Measurements from ENCODE around the gene SPRY1. TPM values are rescaled to one million over a fixed set of nuclear protein-coding genes. Genes with fewer than 3 reads are reported as not detected.

SPRY1 gene
- total RNA-seq, 2 donors from 2014 or later, result 67.5 to 90.2 TPM

GRCh38 chr4:123446865-123447474, 50.4 kb downstream of the SPRY1 start:
- Histone ChIP-seq H3K36me3 (no peaks in the 10 kb centered on the region), H3K9me3 (no peaks in the 10 kb centered on the region), H3K27ac (no peak overlapping the region), H3K27me3 (replicated peaks; ENCODE audit: insufficient read depth) (no peaks in the 10 kb centered on the region), H3K4me3 (no peak overlapping the region), H3K4me1 (replicated peaks) (no peaks in the 10 kb centered on the region)
- WGBS, result 76% methylated on average over 6 of the region's 6 CpGs
- TF ChIP-seq POLR2A (IDR thresholded peaks at IDR 0.05), result no peak
- TF ChIP-seq POLR2AphosphoS5 (IDR thresholded peaks at IDR 0.05), result no peak
- TF ChIP-seq CTCF (IDR thresholded peaks at IDR 0.05), result no peak
- no peak for DNase-seq (ENCODE audit: low spot score)
- intact Hi-C loops (cut with DNase I), result no loop called here

GRCh38 chr4:123449362-123449761, 52.8 kb downstream of the SPRY1 start:
- no peaks in the 10 kb centered on the region for H3K36me3 ChIP-seq
- WGBS, result 74% methylated on average over 5 of the region's 5 CpGs
- no peak overlapping the region for H3K4me3 ChIP-seq
- intact Hi-C loops (cut with DNase I), result no loop called here
- DNase-seq (ENCODE audit: low spot score), result no peak
- H3K9me3 ChIP-seq, result no peaks in the 10 kb centered on the region
- TF ChIP-seq CTCF (IDR thresholded peaks at IDR 0.05) (no peak), POLR2AphosphoS5 (IDR thresholded peaks at IDR 0.05) (no peak), POLR2A (IDR thresholded peaks at IDR 0.05) (no peak)
- H3K27ac ChIP-seq, result no peak overlapping the region
- no peaks in the 10 kb centered on the region for H3K27me3 ChIP-seq (replicated peaks; ENCODE audit: insufficient read depth)
- no peaks in the 10 kb centered on the region for H3K4me1 ChIP-seq (replicated peaks)

GRCh38 chr4:123449780-123450179, 53.2 kb downstream of the SPRY1 start:
- Histone ChIP-seq H3K9me3 (no peaks in the 10 kb centered on the region), H3K27me3 (replicated peaks; ENCODE audit: insufficient read depth) (no peaks in the 10 kb centered on the region), H3K4me1 (replicated peaks) (no peaks in the 10 kb centered on the region), H3K4me3 (no peak overlapping the region), H3K36me3 (no peaks in the 10 kb centered on the region), H3K27ac (no peak overlapping the region)
- no peak for TF ChIP-seq POLR2A (IDR thresholded peaks at IDR 0.05)
- TF ChIP-seq POLR2AphosphoS5 (IDR thresholded peaks at IDR 0.05), result no peak
- no peak for TF ChIP-seq CTCF (IDR thresholded peaks at IDR 0.05)
- intact Hi-C loops (cut with DNase I), result no loop called here
- 24% methylated on average over 1 of the region's 1 CpG for WGBS
- no peak for DNase-seq (ENCODE audit: low spot score)

- intact Hi-C loops (cut with DNase I), result no loop called here
These were observed 53.8 kb downstream of the SPRY1 start for GRCh38 chr4:123450393-123450792.

More at GRCh38 chr4:123450393-123450792, 53.8 kb downstream of the SPRY1 start:
- no peak for DNase-seq (ENCODE audit: low spot score)
- Histone ChIP-seq H3K27me3 (replicated peaks; ENCODE audit: insufficient read depth) (no peaks in the 10 kb centered on the region), H3K27ac (no peak overlapping the region), H3K4me3 (no peak overlapping the region), H3K36me3 (no peaks in the 10 kb centered on the region), H3K4me1 (replicated peaks) (no peaks in the 10 kb centered on the region), H3K9me3 (no peaks in the 10 kb centered on the region)
- TF ChIP-seq CTCF (IDR thresholded peaks at IDR 0.05), result no peak
- no peak for TF ChIP-seq POLR2A (IDR thresholded peaks at IDR 0.05)
- no peak for TF ChIP-seq POLR2AphosphoS5 (IDR thresholded peaks at IDR 0.05)
